AG04449 (cell line): Measurements from ENCODE around the gene LAPTM5.

Experiments used
- CTCF ChIA-PET: fragments of 350-600 bp; formaldehyde crosslinking; extraction: SDS; loops from one replicate; lab custom pipeline; 2021; ENCODE audit warnings: antibody characterized with exemption; lab: Yijun Ruan, JAX
- POLR2A ChIA-PET: fragments of 400-600, 350-600 bp; formaldehyde crosslinking; extraction: SDS; loops from one replicate; lab custom pipeline; 2020; ENCODE audit warnings: antibody characterized with exemption, inconsistent platforms; lab: Yijun Ruan, JAX
- DNase-seq: peaks from one replicate; pipeline ENCODE4 v3.0.0-alpha.2; 2010; ENCODE audit warnings: low read depth, low spot score
- H3K4me3 ChIP-seq: 2 replicates; pipeline ENCODE4 v1.5.1; 2011; ENCODE audit warnings: low read depth, mild to moderate bottlenecking, control low read depth, low read length
- CTCF ChIP-seq: IDR thresholded peaks from one replicate; pipeline ENCODE4 v1.5.1; 2011; ENCODE audit warnings: mild to moderate bottlenecking, moderate library complexity, low read length, control low read depth, inconsistent platforms; ENCODE audit not compliant: insufficient read depth; ENCODE audit errors: missing control alignments

Gene LAPTM5

GRCh38 chr1:30782361-30783255, 25.0 kb upstream of the LAPTM5 start:
- ChIA-PET POLR2A (no interaction called here), CTCF (interaction anchor here (0.6 to 18.3 kb wide), 37 partner anchors 10 to 514 kb away, joined by 3 to 943 read pairs (median 4); partner anchors contain the start of genes LAPTM5, MATN1, SNRNP40 and ZCCHC17)
- peak; percentile 91 for TF ChIP-seq CTCF

DNA sequence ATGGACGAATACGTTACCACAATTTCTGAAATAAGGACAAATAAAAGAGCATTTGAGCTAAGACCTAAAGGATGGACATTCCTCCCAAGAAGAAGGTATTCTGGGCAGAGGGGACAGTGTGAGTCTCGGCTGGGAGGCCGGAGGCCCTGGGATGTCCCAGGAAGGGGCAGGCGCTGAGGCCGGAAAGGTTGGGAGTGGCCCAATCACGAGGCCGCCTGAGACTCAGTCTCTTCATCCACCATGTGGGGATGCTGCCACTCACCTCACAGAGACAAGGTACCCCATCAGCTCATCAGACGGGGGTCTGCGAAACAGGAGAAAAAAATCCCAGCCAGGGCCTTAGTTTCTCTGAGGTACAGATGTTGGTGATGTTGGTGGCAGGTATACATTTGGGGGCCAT, 24.3 kb upstream of the LAPTM5 start:
- no peak for TF ChIP-seq CTCF
- no peak overlapping the region for H3K4me3 ChIP-seq
- no peak for DNase-seq
- POLR2A ChIA-PET = no interaction called here
- CTCF ChIA-PET = interaction anchor here (0.7 to 18.3 kb wide), 26 partner anchors 9 to 515 kb away, joined by 3 to 943 read pairs (median 4); partner anchors contain the start of genes LAPTM5, MATN1, SNRNP40 and ZCCHC17

More at GRCh38 chr1:30782361-30783255, 25.0 kb upstream of the LAPTM5 start:
- DNase-seq = no peak
- H3K4me3 ChIP-seq = no peak overlapping the region

- no peak overlapping the region for H3K4me3 ChIP-seq
- ChIA-PET POLR2A (interaction anchor here (1.8 kb wide), 1 partner anchor 62 kb away, joined by 13 read pairs; no protein-coding TSS in a partner anchor), CTCF (interaction anchor here (0.9 to 18.3 kb wide), 15 partner anchors 15 to 393 kb away, joined by 3 to 943 read pairs (median 31); partner anchors contain the start of genes LAPTM5, MATN1 and SDC3)
- no peak for DNase-seq
- TF ChIP-seq CTCF = no peak
These were observed 22.8 kb upstream of the LAPTM5 start for GRCh38 chr1:30780409-30780808.

DNA sequence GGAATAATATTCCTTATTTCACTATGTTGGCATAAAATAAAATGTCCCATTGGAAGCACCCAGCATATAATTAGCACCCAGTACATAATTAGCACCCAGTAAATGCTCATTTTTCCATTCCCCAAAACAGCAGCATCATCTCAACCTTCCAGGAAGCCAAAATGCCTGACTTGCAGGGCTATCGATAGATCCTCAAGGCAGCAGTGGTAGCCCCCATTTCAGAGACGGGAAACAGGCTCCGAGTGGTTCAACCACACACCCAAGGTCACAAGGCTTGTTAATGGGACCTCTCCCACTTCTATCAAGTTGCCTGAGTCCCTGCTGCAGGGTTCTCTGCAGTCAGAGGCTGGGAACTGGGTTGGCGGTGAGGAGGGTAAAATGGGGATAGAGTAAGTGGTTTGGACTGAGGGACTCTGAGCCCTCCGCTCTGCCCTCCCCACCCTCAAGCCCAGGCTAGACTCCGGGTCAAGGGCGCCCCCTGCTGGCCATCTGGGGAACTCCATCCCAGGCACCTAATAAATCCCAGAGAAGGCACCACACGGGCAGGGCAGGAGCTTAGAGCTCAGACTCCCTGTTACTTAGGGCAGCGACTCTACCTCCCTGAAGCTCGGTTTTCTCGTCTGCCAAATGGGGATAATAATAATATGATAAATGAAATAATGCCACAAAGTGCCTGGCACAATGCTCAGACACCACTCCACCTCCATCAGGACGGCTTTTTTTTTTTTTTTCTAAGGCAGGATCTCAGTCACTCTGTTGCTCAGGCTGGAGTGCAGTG, 21.9 kb upstream of the LAPTM5 start:
- ChIA-PET POLR2A (interaction anchor here (0.7 to 1.8 kb wide), 2 partner anchors 50 to 61 kb away, joined by 4 to 13 read pairs; no protein-coding TSS in a partner anchor), CTCF (interaction anchor here (0.6 to 18.3 kb wide), 27 partner anchors 14 to 394 kb away, joined by 3 to 943 read pairs (median 5); partner anchors contain the start of genes LAPTM5, MATN1 and SDC3)
- no peak overlapping the region for H3K4me3 ChIP-seq
- DNase-seq = no peak
- TF ChIP-seq CTCF = peak; percentile 93

DNA sequence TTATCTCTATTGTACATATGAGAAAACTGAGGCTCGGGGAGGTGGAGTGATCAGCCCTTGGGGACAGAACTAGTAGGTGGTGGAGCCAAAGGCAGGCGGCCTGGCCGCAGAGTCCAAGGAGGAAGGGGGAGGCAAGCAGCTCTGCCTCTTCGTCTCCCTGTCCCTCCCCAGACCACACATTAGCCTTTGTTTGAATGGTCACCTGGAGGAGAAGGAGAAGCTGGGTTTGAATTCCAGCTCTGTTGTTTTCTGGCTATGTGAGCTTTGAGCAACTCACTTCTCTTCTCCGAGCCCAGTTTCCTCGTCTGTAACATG, 21.4 kb upstream of the LAPTM5 start:
- POLR2A ChIA-PET = interaction anchor here (0.7 to 1.8 kb wide), 2 partner anchors 49 to 60 kb away, joined by 4 to 13 read pairs; no protein-coding TSS in a partner anchor
- H3K4me3 ChIP-seq = no peak overlapping the region
- DNase-seq = no peak
- CTCF ChIA-PET = interaction anchor here (1.0 to 18.3 kb wide), 13 partner anchors 14 to 155 kb away, joined by 3 to 943 read pairs (median 31); partner anchors contain the start of genes LAPTM5, MATN1 and SDC3
- TF ChIP-seq CTCF = no peak
